Transverse colon (tissue), 4 donors: ENCODE measurements around the gene NCS1. TPM values are rescaled to one million over a fixed set of nuclear protein-coding genes. Genes with fewer than 3 reads are reported as not detected.
A peak's percentile ranks its signal among the peaks of the same experiment; 100 is the strongest.

Source experiments
- DNase-seq: peaks from one replicate; pipeline ENCODE4 v3.0.0-alpha.2; 2019
- H3K27ac ChIP-seq, 4 donors: fragments of 200-600 bp; sonication (generic); 2 replicates each; pipeline ENCODE4 v1.5.1; 2016 to 2018; ENCODE audit warnings: inconsistent platforms in 4 of 4
- H3K27me3 ChIP-seq: fragments of 200-600 bp; sonication (generic); 2 replicates; pipeline ENCODE4 v1.5.1; 2017; ENCODE audit warnings: inconsistent platforms
- H3K36me3 ChIP-seq, 4 donors: fragments of 200-600 bp; sonication (generic); 2 replicates each; pipeline ENCODE4 v1.5.1; 2017 to 2019; ENCODE audit warnings: inconsistent platforms in 4 of 4
- H3K4me1 ChIP-seq, 4 donors: fragments of 200-600 bp; sonication (generic); 2 replicates each; pipeline ENCODE4 v1.5.1; 2017 to 2020; ENCODE audit warnings: inconsistent platforms in 4 of 4
- H3K4me3 ChIP-seq, 4 donors: fragments of 200-600 bp; sonication (generic); 1 replicate in 1 of 4; 2 replicates in 3 of 4; pipeline versions ENCODE4 v1.5.1 to v1.6.1; 2017 to 2019; ENCODE audit warnings: inconsistent platforms in 4 of 4
- H3K9me3 ChIP-seq, 2 donors: fragments of 200-600 bp; sonication (generic); 2 replicates each; pipeline ENCODE4 v1.5.1; 2017 to 2019; ENCODE audit warnings: inconsistent platforms in 2 of 2
- CTCF ChIP-seq, 5 experiments: fragments of 200-600 bp in 3 of 5; fragments of 450-650 bp in 2 of 5; sonication (generic) in 3 of 5; IDR thresholded peaks; 1 replicate in 2 of 5; 2 replicates in 3 of 5; pipeline ENCODE4 v1.5.1; 2016 to 2017; ENCODE audit warnings: antibody characterized with exemption in 5 of 5, inconsistent platforms in 3 of 5, mild to moderate bottlenecking in 2 of 5, moderate library complexity in 1 of 5
- EP300 ChIP-seq: sonication (generic); formaldehyde crosslinking; IDR thresholded peaks from one replicate; pipeline ENCODE4 v1.6.1; 2017; ENCODE audit warnings: antibody characterized with exemption, low read depth
- POLR2A ChIP-seq: fragments of 450-650 bp; IDR thresholded peaks from one replicate; pipeline ENCODE4 v1.6.1; 2016; ENCODE audit warnings: antibody characterized with exemption, mild to moderate bottlenecking, moderate library complexity
- POLR2AphosphoS5 ChIP-seq, 3 donors: sonication (generic); formaldehyde crosslinking; IDR thresholded peaks; one replicate each; pipeline ENCODE4 v1.6.1; 2016; ENCODE audit warnings: antibody characterized with exemption in 3 of 3
- WGBS, 2 donors: methylation state at CpG; one replicate each; pipeline ENCODE4 v1.1.5; 2018; ENCODE audit warnings: low coverage in 1 of 2; 5-methylcytosine and 5-hydroxymethylcytosine counted together
- in situ Hi-C, 4 donors: fragments of 200-750 bp; cut with MboI; loops; one replicate each; pipeline versions ENCODE4 v1.15.0 to v1.15.1; 2017; ENCODE audit warnings: low sequenced_read_pairs in 3 of 4, low pct_ligation_motif_present in 1 of 4, low pct_unique_long_range_greater_than_20kb in 1 of 4
- intact Hi-C: fragments of 100-400 bp; cut with DNase I; formaldehyde crosslinking; loops from one replicate; pipeline ENCODE4 v1.15.1; 2023; ENCODE audit warnings: low total_unique reads
- total RNA-seq, 4 donors: library from RNA; depleted of rRNA; stranded (reverse); fragments of >200 nt; gene quantifications; one replicate each; pipeline ENCODE4 v1.1.0, GENCODE V29; 2016

NCS1 gene
- total RNA-seq, 4 donors from 2014 or later = 11.9 to 66.5 (median 25.9) TPM

- H3K27ac ChIP-seq = peak overlapping the region; percentile 60 to 89 (median 78)
- no peak for TF ChIP-seq POLR2AphosphoS5 (IDR thresholded peaks at IDR 0.05)
- TF ChIP-seq CTCF (IDR thresholded peaks at IDR 0.05) = no peak
- TF ChIP-seq EP300 = no peak
- no peak for TF ChIP-seq POLR2A
- H3K9me3 ChIP-seq = no peaks in the 10 kb centered on the region
- peaks cover 15% of the 10 kb centered on the region for H3K27me3 ChIP-seq
- no peaks in the 10 kb centered on the region for H3K36me3 ChIP-seq
- in situ Hi-C loops = no loop called here
- WGBS, 2 donors = 27 to 70% methylated on average over 3 to 10 of the region's 10 CpGs
- H3K4me3 ChIP-seq = no peak overlapping the region
- no peak for DNase-seq
- H3K4me1 ChIP-seq = peaks cover 8 to 38% (median 15%) of the 10 kb centered on the region in 4 donors
- intact Hi-C loops = loop anchor here (5.0 kb wide), 1 partner anchor 43 kb away; no protein-coding TSS in a partner anchor
Observed at GRCh38 chr9:130284249-130284625, 112.0 kb downstream of the NCS1 start.

DNA sequence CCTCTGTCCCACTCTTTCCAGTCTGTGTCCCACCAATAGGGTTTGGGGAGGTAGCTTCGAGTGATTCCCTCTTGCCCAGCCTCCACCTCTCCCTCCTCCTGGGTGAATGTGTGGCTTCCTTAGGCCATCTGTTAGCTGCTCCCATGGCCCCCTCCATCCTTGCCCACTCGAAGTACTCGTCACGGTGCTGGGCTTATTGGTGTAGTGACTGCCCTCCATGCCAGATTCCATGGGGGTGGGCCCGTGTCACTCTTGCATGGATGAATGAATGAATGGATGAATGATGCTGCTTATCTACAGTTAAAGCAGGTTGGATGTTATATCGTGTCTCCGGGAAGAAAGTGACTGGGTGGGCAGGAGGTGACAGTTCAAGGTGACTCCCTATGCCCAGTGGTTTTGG, 112.5 kb downstream of the NCS1 start:
- Histone ChIP-seq H3K27me3 (peaks cover 17% of the 10 kb centered on the region), H3K9me3 (no peaks in the 10 kb centered on the region), H3K4me1 (peaks cover 8 to 38% (median 15%) of the 10 kb centered on the region in 4 donors), H3K27ac (peak overlapping the region; percentile 60 to 89 (median 78)), H3K4me3 (no peak overlapping the region), H3K36me3 (no peaks in the 10 kb centered on the region)
- in situ Hi-C loops (no loop called here), intact Hi-C loops (loop anchor here (5.0 kb wide), 1 partner anchor 43 kb away; no protein-coding TSS in a partner anchor)
- DNase-seq = no peak
- TF ChIP-seq POLR2A (no peak), POLR2AphosphoS5 (IDR thresholded peaks at IDR 0.05) (no peak), EP300 (no peak)
- 86% methylated on average over 7 of the region's 7 CpGs; no CpG with 5 or more reads in 1 of the 2 donors for whole genome bisulfite sequencing, 2 donors

DNA sequence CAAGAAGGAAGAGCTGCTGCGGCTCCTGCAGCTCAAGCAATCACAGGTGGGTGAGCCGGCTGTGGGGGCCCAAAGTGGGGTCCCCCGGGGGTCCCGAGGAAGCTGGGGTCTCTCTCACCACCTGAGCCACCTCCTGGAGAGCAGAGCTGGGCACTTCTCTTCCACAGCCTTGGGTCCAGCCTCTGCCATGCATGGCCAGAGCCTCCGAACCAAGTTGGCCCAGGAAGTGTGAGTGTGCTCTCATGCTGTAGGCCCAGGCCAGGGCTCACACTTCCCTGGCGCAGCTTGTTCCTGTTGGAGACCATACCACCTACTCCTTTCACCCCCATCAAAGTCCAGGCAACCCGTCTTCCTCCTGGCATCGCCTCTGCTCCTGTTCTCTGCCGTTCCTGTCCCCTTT, 113.1 kb downstream of the NCS1 start:
- peak overlapping the region; percentile 60 to 89 (median 78) for H3K27ac ChIP-seq
- in situ Hi-C loops = no loop called here
- peaks cover 17% of the 10 kb centered on the region for H3K27me3 ChIP-seq

DNA sequence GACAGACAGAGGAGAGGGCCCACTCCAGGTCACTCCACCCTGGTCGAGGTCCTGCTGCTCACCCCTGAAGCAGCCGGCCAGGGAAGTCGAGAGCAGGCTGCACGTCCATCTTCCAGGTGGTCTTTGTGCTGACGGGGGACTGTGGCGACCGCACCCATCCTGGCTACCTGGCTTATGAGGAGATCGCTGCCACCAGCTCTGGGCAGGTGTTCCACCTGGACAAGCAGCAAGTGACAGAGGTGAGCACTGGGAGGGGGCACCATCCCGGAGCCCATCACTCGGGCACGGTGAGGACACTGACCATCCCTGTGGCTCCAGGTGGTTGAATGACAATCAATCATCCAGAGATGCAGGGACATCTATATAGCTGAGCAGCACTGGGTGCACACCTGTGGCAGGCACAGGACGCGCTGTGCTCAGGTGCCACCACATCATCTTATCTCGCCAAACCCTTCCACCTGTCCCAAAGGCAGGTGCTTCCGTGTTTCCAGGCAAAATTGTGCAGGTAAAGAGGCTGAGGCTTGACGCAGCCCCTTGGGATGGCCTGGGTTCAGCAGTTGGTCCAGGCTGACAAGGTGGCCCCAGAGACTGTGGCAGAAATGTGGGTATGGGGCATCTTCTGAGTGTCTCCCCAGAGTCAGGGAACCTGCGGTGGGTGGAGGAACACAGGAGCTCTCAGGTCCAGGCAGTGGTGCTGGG, 114.0 kb downstream of the NCS1 start:
- H3K36me3 ChIP-seq = no peaks in the 10 kb centered on the region
- H3K27ac ChIP-seq = peak overlapping the region; percentile 60 to 89 (median 78)
- 81% methylated on average over 15 of the region's 17 CpGs; no CpG with 5 or more reads in 1 of the 2 donors for WGBS, 2 donors
- peaks cover 22% of the 10 kb centered on the region for H3K27me3 ChIP-seq
- TF ChIP-seq POLR2AphosphoS5 (IDR thresholded peaks at IDR 0.05) (no peak), POLR2A (no peak), CTCF (IDR thresholded peaks at IDR 0.05) (no peak)
- peaks cover 8 to 38% (median 15%) of the 10 kb centered on the region in 4 donors for H3K4me1 ChIP-seq
- DNase-seq = no peak
- in situ Hi-C loops = no loop called here
- intact Hi-C loops = no loop called here
- no peaks in the 10 kb centered on the region for H3K9me3 ChIP-seq
- no peak overlapping the region for H3K4me3 ChIP-seq

More for the DNA sequence above, 113.1 kb downstream of the NCS1 start:
- no peaks in the 10 kb centered on the region for H3K9me3 ChIP-seq
- TF ChIP-seq POLR2A = no peak
- TF ChIP-seq POLR2AphosphoS5 (IDR thresholded peaks at IDR 0.05) = no peak
- TF ChIP-seq CTCF (IDR thresholded peaks at IDR 0.05) = no peak
- no peak for TF ChIP-seq EP300
- no peaks in the 10 kb centered on the region for H3K36me3 ChIP-seq
- H3K4me1 ChIP-seq = peaks cover 8 to 38% (median 15%) of the 10 kb centered on the region in 4 donors
- DNase-seq = no peak
- H3K4me3 ChIP-seq = no peak overlapping the region
- intact Hi-C loops = no loop called here
- WGBS, 2 donors = 66 to 94% methylated on average over 3 to 9 of the region's 9 CpGs

Other genes with a start within 250 kb of the NCS1 start
- 100 to 1,000 TPM in 1 of 4 donors, 10 to 100 TPM in 3; 38.5 to 114 (median 62.9) TPM for gene FNBP1, start 129.2 kb upstream of the NCS1 start, total RNA-seq
- gene GPR107, start 118.5 kb upstream of the NCS1 start, total RNA-seq = 10 to 100 TPM; 25.7 to 33.7 (median 32.7) TPM
- 10 to 100 TPM in 3 of 4 donors, 1 to 10 TPM in 1; 7.8 to 40.0 (median 15.2) TPM for gene HMCN2, start 93.4 kb downstream of the NCS1 start, total RNA-seq